GM18526 (cell line): ENCODE results near the gene ZNF608.

Experiments
- POLR2A ChIP-seq: IDR thresholded peaks from 3 replicates; pipeline ENCODE4 v1.6.1; 2011; ENCODE audit not compliant: insufficient read length; ENCODE audit errors: extremely low read depth

ZNF608 gene

GRCh38 chr5:124736082-124736804, 10.2 kb downstream of the ZNF608 start:
- no peak for TF ChIP-seq POLR2A

GRCh38 chr5:124735169-124735858, 11.1 kb downstream of the ZNF608 start:
- no peak for TF ChIP-seq POLR2A

GRCh38 chr5:124734574-124735168, 11.8 kb downstream of the ZNF608 start:
- TF ChIP-seq POLR2A = no peak

GRCh38 chr5:124733329-124733650, 13.1 kb downstream of the ZNF608 start:
- TF ChIP-seq POLR2A = no peak

- TF ChIP-seq POLR2A = no peak
Observed at GRCh38 chr5:124732428-124733328, 13.8 kb downstream of the ZNF608 start.

GRCh38 chr5:124730381-124730780, 16.1 kb downstream of the ZNF608 start:
- no peak for TF ChIP-seq POLR2A

GRCh38 chr5:124729720-124730359, 16.6 kb downstream of the ZNF608 start:
- TF ChIP-seq POLR2A = no peak

GRCh38 chr5:124728968-124729332, 17.5 kb downstream of the ZNF608 start:
- TF ChIP-seq POLR2A = no peak

- TF ChIP-seq POLR2A = no peak
Observed at GRCh38 chr5:124728331-124728967, 18.0 kb downstream of the ZNF608 start.

- no peak for TF ChIP-seq POLR2A
Observed at GRCh38 chr5:124726631-124727362, 19.6 kb downstream of the ZNF608 start.

- TF ChIP-seq POLR2A = no peak
Observed at GRCh38 chr5:124725622-124726258, 20.7 kb downstream of the ZNF608 start.

GRCh38 chr5:124725040-124725434, 21.4 kb downstream of the ZNF608 start:
- no peak for TF ChIP-seq POLR2A

GRCh38 chr5:124724357-124725039, 21.9 kb downstream of the ZNF608 start:
- TF ChIP-seq POLR2A = no peak
